ENCODE data around the gene PRSS57. TPM values are rescaled to one million over a fixed set of nuclear protein-coding genes. Genes with fewer than 3 reads are reported as not detected.

The PRSS57 gene
- total and polyA plus RNA-seq, 2 of the 13 experiments (the other 11 are each of a cell fraction or from before 2014, with no cell fraction given): 0.12 TPM; not detected in 1

DNA sequence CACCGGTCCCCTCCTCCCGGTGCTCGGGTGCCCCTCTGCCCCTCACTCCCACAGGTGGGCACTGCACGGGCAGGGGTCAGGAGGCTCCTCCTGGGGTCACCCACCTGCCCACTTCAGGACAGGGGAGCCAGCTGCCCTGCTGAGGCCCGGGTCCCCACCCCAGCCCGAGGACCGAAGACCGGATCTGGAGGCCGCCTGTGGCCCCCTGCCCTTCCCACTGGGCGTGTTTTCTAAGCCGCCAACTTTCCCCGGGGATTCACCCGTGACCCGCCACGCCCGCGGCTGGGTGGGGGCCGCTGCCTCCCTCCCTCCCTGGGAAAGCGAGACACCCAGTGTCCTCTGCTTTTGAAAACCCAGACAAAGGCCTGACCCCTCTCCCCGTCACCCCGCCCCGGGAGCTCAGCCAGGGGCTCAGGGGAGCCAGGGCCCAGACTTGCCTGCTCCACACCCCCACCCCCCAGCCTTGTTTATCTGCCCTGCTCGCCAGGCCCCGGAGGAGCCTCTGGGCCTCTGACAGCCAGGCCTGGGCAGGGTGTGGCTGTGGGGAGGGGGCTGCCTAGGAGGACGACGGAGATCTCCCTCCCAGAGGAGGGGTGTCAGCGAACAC is 14.8 kb upstream of the PRSS57 start (continued):
- TF ChIP-seq, protein P1, sequence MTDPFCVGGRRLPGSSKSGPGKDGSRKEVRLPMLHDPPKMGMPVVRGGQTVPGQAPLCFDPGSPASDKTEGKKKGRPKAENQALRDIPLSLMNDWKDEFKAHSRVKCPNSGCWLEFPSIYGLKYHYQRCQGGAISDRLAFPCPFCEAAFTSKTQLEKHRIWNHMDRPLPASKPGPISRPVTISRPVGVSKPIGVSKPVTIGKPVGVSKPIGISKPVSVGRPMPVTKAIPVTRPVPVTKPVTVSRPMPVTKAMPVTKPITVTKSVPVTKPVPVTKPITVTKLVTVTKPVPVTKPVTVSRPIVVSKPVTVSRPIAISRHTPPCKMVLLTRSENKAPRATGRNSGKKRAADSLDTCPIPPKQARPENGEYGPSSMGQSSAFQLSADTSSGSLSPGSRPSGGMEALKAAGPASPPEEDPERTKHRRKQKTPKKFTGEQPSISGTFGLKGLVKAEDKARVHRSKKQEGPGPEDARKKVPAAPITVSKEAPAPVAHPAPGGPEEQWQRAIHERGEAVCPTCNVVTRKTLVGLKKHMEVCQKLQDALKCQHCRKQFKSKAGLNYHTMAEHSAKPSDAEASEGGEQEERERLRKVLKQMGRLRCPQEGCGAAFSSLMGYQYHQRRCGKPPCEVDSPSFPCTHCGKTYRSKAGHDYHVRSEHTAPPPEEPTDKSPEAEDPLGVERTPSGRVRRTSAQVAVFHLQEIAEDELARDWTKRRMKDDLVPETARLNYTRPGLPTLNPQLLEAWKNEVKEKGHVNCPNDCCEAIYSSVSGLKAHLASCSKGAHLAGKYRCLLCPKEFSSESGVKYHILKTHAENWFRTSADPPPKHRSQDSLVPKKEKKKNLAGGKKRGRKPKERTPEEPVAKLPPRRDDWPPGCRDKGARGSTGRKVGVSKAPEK (CRISPR knock-in tag; IDR thresholded peaks at IDR 0.05; ENCODE audit: borderline replicate concordance): no peak
- TF ChIP-seq ZNF883 (CRISPR knock-in tag; IDR thresholded peaks at IDR 0.05; ENCODE audit: not compliant biosample characterization): no peak
- TF ChIP-seq STAT5B (CRISPR knock-in tag; IDR thresholded peaks at IDR 0.05): no peak
- TF ChIP-seq MYC (CRISPR knock-in tag; IDR thresholded peaks at IDR 0.05; ENCODE audit: borderline replicate concordance): no peak
- TF ChIP-seq, protein P2, sequence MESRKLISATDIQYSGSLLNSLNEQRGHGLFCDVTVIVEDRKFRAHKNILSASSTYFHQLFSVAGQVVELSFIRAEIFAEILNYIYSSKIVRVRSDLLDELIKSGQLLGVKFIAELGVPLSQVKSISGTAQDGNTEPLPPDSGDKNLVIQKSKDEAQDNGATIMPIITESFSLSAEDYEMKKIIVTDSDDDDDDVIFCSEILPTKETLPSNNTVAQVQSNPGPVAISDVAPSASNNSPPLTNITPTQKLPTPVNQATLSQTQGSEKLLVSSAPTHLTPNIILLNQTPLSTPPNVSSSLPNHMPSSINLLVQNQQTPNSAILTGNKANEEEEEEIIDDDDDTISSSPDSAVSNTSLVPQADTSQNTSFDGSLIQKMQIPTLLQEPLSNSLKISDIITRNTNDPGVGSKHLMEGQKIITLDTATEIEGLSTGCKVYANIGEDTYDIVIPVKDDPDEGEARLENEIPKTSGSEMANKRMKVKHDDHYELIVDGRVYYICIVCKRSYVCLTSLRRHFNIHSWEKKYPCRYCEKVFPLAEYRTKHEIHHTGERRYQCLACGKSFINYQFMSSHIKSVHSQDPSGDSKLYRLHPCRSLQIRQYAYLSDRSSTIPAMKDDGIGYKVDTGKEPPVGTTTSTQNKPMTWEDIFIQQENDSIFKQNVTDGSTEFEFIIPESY (CRISPR knock-in tag; IDR thresholded peaks at IDR 0.05): peak; percentile 58
- TF ChIP-seq DNMT1 (CRISPR knock-in tag; IDR thresholded peaks at IDR 0.05): no peak
- no peak for TF ChIP-seq ZNF180 (CRISPR knock-in tag; IDR thresholded peaks at IDR 0.05; ENCODE audit: borderline replicate concordance, low read depth)
- no peak for TF ChIP-seq ZNF350 (CRISPR knock-in tag; IDR thresholded peaks at IDR 0.05; ENCODE audit: borderline replicate concordance, low read depth)
- TF ChIP-seq, protein P3, sequence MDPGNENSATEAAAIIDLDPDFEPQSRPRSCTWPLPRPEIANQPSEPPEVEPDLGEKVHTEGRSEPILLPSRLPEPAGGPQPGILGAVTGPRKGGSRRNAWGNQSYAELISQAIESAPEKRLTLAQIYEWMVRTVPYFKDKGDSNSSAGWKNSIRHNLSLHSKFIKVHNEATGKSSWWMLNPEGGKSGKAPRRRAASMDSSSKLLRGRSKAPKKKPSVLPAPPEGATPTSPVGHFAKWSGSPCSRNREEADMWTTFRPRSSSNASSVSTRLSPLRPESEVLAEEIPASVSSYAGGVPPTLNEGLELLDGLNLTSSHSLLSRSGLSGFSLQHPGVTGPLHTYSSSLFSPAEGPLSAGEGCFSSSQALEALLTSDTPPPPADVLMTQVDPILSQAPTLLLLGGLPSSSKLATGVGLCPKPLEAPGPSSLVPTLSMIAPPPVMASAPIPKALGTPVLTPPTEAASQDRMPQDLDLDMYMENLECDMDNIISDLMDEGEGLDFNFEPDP (CRISPR knock-in tag; conservative IDR thresholded peaks at IDR 0.05): no peak
- 0 out of 2 replicates have a peak, but pooled peaks have one; percentile 35 for TF ChIP-seq PCBP1 (IDR thresholded peaks at IDR 0.05; ENCODE audit: borderline replicate concordance, low read depth, low read length)
- TF ChIP-seq, protein P4, sequence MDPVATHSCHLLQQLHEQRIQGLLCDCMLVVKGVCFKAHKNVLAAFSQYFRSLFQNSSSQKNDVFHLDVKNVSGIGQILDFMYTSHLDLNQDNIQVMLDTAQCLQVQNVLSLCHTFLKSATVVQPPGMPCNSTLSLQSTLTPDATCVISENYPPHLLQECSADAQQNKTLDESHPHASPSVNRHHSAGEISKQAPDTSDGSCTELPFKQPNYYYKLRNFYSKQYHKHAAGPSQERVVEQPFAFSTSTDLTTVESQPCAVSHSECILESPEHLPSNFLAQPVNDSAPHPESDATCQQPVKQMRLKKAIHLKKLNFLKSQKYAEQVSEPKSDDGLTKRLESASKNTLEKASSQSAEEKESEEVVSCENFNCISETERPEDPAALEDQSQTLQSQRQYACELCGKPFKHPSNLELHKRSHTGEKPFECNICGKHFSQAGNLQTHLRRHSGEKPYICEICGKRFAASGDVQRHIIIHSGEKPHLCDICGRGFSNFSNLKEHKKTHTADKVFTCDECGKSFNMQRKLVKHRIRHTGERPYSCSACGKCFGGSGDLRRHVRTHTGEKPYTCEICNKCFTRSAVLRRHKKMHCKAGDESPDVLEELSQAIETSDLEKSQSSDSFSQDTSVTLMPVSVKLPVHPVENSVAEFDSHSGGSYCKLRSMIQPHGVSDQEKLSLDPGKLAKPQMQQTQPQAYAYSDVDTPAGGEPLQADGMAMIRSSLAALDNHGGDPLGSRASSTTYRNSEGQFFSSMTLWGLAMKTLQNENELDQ (CRISPR knock-in tag; IDR thresholded peaks at IDR 0.05; ENCODE audit: borderline replicate concordance): no peak
- TF ChIP-seq ZNF572 (CRISPR knock-in tag; IDR thresholded peaks at IDR 0.05): no peak
- TF ChIP-seq SP140L (CRISPR knock-in tag; IDR thresholded peaks at IDR 0.05; ENCODE audit: borderline replicate concordance): no peak
- no peak for TF ChIP-seq CHD2 (IDR thresholded peaks at IDR 0.05; ENCODE audit: low read depth, low read length)
- TF ChIP-seq JARID2 (CRISPR knock-in tag; IDR thresholded peaks at IDR 0.05; ENCODE audit: insufficient replicate concordance): no peak
- no peak for TF ChIP-seq PPARG (CRISPR knock-in tag; conservative IDR thresholded peaks at IDR 0.05)
- TF ChIP-seq, protein P5, sequence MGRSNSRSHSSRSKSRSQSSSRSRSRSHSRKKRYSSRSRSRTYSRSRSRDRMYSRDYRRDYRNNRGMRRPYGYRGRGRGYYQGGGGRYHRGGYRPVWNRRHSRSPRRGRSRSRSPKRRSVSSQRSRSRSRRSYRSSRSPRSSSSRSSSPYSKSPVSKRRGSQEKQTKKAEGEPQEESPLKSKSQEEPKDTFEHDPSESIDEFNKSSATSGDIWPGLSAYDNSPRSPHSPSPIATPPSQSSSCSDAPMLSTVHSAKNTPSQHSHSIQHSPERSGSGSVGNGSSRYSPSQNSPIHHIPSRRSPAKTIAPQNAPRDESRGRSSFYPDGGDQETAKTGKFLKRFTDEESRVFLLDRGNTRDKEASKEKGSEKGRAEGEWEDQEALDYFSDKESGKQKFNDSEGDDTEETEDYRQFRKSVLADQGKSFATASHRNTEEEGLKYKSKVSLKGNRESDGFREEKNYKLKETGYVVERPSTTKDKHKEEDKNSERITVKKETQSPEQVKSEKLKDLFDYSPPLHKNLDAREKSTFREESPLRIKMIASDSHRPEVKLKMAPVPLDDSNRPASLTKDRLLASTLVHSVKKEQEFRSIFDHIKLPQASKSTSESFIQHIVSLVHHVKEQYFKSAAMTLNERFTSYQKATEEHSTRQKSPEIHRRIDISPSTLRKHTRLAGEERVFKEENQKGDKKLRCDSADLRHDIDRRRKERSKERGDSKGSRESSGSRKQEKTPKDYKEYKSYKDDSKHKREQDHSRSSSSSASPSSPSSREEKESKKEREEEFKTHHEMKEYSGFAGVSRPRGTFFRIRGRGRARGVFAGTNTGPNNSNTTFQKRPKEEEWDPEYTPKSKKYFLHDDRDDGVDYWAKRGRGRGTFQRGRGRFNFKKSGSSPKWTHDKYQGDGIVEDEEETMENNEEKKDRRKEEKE (IDR thresholded peaks at IDR 0.05): no peak

Measured in HepG2 (cell line).